Activated effector memory CD4-positive, alpha-beta T cell treated with Interleukin-2 at 50 U/mL for 16 hours (primary cell): ENCODE results near the gene FGD4.

Source experiments
- DNase-seq: peaks from one replicate; pipeline ENCODE4 v3.0.0-alpha.2; 2020

The FGD4 gene

GRCh38 chr12:32407795-32408194 lies 8.4 kb downstream of the FGD4 start:
- no peak for DNase-seq

- DNase-seq: no peak
Observed at GRCh38 chr12:32413412-32413811, 14.1 kb downstream of the FGD4 start.

DNA sequence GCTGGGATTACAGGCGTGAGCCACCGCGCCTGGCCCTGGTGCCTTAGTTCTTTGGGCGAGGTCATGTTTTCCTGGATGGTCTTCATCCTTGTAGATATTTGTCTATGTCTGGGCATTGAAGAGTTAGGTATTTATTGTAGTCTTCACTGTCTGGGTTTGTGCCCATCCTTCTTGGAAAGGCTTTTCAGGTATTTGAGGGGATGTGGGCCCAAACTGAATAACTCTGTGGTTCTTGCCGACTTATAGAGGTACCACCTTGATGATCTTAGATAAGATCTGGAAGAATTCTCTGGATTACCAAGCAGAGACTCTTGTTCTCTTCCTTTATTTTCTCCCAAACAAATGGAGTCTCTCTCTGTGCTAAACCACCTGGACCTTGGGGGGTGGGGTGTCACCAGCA lies 18.9 kb downstream of the FGD4 start:
- no peak for DNase-seq

- no peak for DNase-seq
Observed at GRCh38 chr12:32418903-32419519, 19.7 kb downstream of the FGD4 start.

DNA sequence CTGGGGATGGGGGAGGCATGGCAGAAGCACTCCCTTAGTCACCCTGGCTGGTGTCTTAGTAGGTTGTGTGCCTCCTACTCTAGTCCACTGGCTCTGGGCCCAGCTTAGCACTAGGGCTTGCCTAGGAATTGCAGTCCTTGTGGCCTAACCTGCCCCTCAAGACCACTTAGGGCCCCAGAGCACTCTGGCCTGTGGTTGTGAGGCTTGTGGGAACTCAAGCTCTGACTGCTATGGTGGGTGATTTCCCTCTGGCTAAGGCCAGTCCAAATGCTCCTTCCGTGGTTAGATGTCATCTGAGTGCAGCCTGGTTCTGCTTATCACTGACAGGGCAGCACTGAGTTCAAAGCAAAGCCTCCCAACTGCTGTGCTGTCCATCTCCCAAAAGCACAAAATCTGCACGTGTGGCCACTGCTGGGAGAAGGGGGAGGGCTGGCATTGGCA lies 20.2 kb downstream of the FGD4 start:
- no peak for DNase-seq

GRCh38 chr12:32420356-32420755 lies 21.0 kb downstream of the FGD4 start:
- no peak for DNase-seq

- DNase-seq: no peak
Observed at GRCh38 chr12:32423559-32423958, 24.2 kb downstream of the FGD4 start.

GRCh38 chr12:32431025-32431424 lies 31.7 kb downstream of the FGD4 start:
- DNase-seq: no peak

GRCh38 chr12:32435921-32436705 lies 36.8 kb downstream of the FGD4 start:
- no peak for DNase-seq

DNA sequence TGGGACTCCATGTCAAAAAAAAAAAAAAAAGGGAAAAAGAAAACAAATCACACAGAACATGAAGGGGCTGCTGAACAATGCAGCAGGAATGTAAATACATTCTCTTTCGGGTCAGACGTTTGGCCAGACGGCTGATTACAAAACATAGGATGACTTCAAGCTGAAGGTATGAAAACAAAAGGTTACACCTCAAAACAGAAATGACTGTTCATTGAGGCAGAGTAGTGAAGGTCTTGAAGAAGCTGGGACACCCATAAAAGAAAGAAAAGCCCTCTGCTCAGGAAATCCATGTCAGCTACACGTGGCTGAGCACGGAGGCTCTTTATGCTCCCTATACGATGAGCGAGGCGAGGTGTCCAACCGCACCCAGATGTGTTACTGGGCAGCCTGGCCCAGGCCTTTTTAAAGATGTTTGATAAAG lies 37.7 kb downstream of the FGD4 start:
- DNase-seq: no peak

- no peak for DNase-seq
Observed at GRCh38 chr12:32440120-32440865, 40.9 kb downstream of the FGD4 start.

DNA sequence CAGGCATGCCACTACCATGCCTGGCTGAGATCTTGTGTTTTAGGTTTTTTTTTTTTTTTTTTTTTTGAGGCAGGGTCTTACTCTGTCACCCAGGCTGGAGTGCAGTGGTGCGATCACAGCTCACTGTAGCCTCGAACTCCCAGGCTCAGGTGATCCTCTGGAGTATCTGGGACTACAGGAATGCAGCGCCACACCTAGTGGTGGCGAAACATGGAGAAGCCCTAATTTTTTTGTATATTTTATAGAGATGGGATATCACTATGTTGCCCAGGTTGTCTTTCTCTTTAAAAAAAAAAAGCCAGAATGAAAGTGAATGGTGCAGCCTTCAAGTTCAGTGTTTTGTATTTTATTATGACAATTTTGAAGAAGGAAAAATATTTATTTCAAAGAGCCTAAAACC lies 44.1 kb downstream of the FGD4 start:
- no peak for DNase-seq

DNA sequence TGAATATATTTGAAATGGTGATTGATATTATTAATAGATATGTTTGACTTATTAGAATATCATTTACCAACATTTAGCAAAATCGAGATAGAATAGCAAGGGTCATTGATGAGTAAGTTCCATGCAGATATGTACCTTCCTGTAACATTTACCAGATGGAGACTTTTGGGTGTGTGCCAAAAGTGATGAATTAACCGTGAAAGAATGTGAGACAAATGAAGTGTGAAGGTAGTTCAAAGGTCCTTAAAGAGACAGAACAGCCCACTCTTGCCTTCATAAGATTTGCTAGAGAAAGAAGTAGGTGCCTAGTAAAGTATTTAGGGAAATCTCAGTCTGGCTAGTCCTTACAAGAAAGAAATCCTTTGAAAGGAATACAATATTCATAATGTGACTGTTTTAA lies 45.5 kb downstream of the FGD4 start:
- no peak for DNase-seq

- DNase-seq: no peak
Observed at GRCh38 chr12:32445356-32445755, 46.0 kb downstream of the FGD4 start.

GRCh38 chr12:32446316-32447119 lies 47.2 kb downstream of the FGD4 start:
- no peak for DNase-seq

GRCh38 chr12:32448586-32448985 lies 49.2 kb downstream of the FGD4 start:
- no peak for DNase-seq

GRCh38 chr12:32450363-32450762 lies 51.0 kb downstream of the FGD4 start:
- no peak for DNase-seq

DNA sequence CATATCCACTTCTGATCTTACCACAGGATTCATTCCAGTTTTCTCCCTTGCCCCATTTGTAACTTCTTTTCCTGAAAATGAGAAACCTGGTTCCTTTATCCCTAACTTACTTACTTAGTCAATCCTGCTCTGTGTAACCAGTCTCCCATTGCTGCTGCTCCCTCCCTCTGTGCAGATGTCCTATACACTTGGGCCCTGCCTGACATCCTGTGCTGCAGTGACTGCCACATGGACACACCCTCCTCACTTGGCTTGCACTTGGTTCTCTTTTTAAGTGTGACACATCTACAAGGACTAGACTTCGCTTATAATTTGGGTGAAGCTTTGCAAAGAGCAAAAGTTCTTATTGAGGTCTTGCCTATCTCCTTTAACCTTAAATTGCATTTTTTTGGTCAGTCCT lies 51.4 kb downstream of the FGD4 start:
- DNase-seq: no peak

- DNase-seq: no peak
Observed at GRCh38 chr12:32451816-32452215, 52.5 kb downstream of the FGD4 start.

GRCh38 chr12:32454075-32454474 lies 54.7 kb downstream of the FGD4 start:
- no peak for DNase-seq

GRCh38 chr12:32454866-32455265 lies 55.5 kb downstream of the FGD4 start:
- no peak for DNase-seq

- DNase-seq: no peak
Observed at GRCh38 chr12:32455607-32456071, 56.3 kb downstream of the FGD4 start.
